Measurements from ENCODE around the gene CCDC43. TPM values are rescaled to one million over a fixed set of nuclear protein-coding genes. Genes with fewer than 3 reads are reported as not detected.
"Not testable (repeated sequence)": the region's sequence is repeated elsewhere in the genome, so short reads cannot be mapped to it uniquely, and the experiment has no call there.

Gene CCDC43
- total RNA-seq, 1 donor from 2014 or later, result 46.5 TPM

GRCh38 chr17:44688200-44688599, 1.4 kb downstream of the CCDC43 start:
- Histone ChIP-seq H4K20me1 (ENCODE audit: low read depth) (peaks cover 3% of the 10 kb centered on the region), H3K9me3 (ENCODE audit: low read depth) (no peaks in the 10 kb centered on the region), H3F3A (ENCODE audit: low read depth) (peaks cover 18% of the 10 kb centered on the region), H3K4me3 (peak overlapping the region; percentile 95), H3K4me2 (peak overlapping the region; percentile 96), H3K27ac (no peak overlapping the region), H3K27me3 (no peaks in the 10 kb centered on the region), H2AFZ (replicated peaks) (no peak overlapping the region), H3K9ac (peak overlapping the region; percentile 96), H3K4me1 (peaks cover 6% of the 10 kb centered on the region), H3K79me2 (ENCODE audit: low read depth) (peaks cover 36% of the 10 kb centered on the region), H3K36me3 (no peaks in the 10 kb centered on the region)
- Mint-ChIP-seq H3K9me3 (no peaks in the 10 kb centered on the region), H3K4me3 (peak overlapping the region; percentile 98), H3K27me3 (ENCODE audit: insufficient read depth, low read depth) (no peaks in the 10 kb centered on the region), H3K36me3 (no peaks in the 10 kb centered on the region), H3K27ac (no peak overlapping the region), H3K4me1 (peaks cover 12% of the 10 kb centered on the region)
- TF ChIP-seq CTCF (IDR thresholded peaks at IDR 0.05) (no peak), EZH2phosphoT487 (IDR thresholded peaks at IDR 0.05) (no peak), EZH2 (IDR thresholded peaks at IDR 0.05) (no peak)
- no peak for DNase-seq (ENCODE audit: low spot score)

- Histone ChIP-seq H3K27ac (no peak overlapping the region), H3F3A (ENCODE audit: low read depth) (peaks cover 18% of the 10 kb centered on the region), H3K27me3 (no peaks in the 10 kb centered on the region), H3K79me2 (ENCODE audit: low read depth) (peaks cover 36% of the 10 kb centered on the region), H3K4me3 (no peak overlapping the region), H3K9ac (no peak overlapping the region), H3K4me2 (no peak overlapping the region), H3K4me1 (peaks cover 6% of the 10 kb centered on the region), H3K9me3 (ENCODE audit: low read depth) (no peaks in the 10 kb centered on the region), H2AFZ (replicated peaks) (no peak overlapping the region), H3K36me3 (no peaks in the 10 kb centered on the region), H4K20me1 (ENCODE audit: low read depth) (peaks cover 3% of the 10 kb centered on the region)
- DNase-seq (ENCODE audit: low spot score), result no peak
- no peaks in the 10 kb centered on the region for H3K27me3 Mint-ChIP-seq (ENCODE audit: insufficient read depth, low read depth)
- no peak overlapping the region for H3K4me3 Mint-ChIP-seq
- H3K4me1 Mint-ChIP-seq, result peaks cover 12% of the 10 kb centered on the region
- H3K9me3 Mint-ChIP-seq, result no peaks in the 10 kb centered on the region
- no peak for TF ChIP-seq EZH2phosphoT487 (IDR thresholded peaks at IDR 0.05)
- TF ChIP-seq EZH2 (IDR thresholded peaks at IDR 0.05), result no peak
- no peak for TF ChIP-seq CTCF (IDR thresholded peaks at IDR 0.05)
- no peak overlapping the region for H3K27ac Mint-ChIP-seq
- no peaks in the 10 kb centered on the region for H3K36me3 Mint-ChIP-seq
Observed at GRCh38 chr17:44687756-44688155, 1.8 kb downstream of the CCDC43 start.

- H3F3A ChIP-seq (ENCODE audit: low read depth); H3K9me3 Mint-ChIP-seq; DNase-seq (ENCODE audit: low spot score); H3K9me3 ChIP-seq (ENCODE audit: low read depth); H3K4me2 ChIP-seq; H3K27ac Mint-ChIP-seq; H3K4me3 ChIP-seq; H2AFZ ChIP-seq (replicated peaks); H3K36me3 Mint-ChIP-seq; H3K4me1 Mint-ChIP-seq; H4K20me1 ChIP-seq (ENCODE audit: low read depth); H3K27me3 ChIP-seq; H3K4me1 ChIP-seq; H3K36me3 ChIP-seq; H3K27ac ChIP-seq; H3K27me3 Mint-ChIP-seq (ENCODE audit: insufficient read depth, low read depth); H3K4me3 Mint-ChIP-seq: not testable (repeated sequence)
- Histone ChIP-seq H3K9ac (peak overlapping the region; percentile 5), H3K79me2 (ENCODE audit: low read depth) (peaks cover 24% of the 10 kb centered on the region)
Observed at GRCh38 chr17:44683303-44683702, 6.3 kb downstream of the CCDC43 start.

GRCh38 chr17:44677136-44677535, 12.4 kb downstream of the CCDC43 start:
- H3K27me3 ChIP-seq, result no peaks in the 10 kb centered on the region
- H3K4me1 ChIP-seq, result no peaks in the 10 kb centered on the region
- no peak for DNase-seq (ENCODE audit: low spot score)
- H3K4me3 ChIP-seq, result no peak overlapping the region
- H3K79me2 ChIP-seq (ENCODE audit: low read depth), result no peaks in the 10 kb centered on the region
- H3K36me3 Mint-ChIP-seq, result no peaks in the 10 kb centered on the region
- H3K9ac ChIP-seq, result no peak overlapping the region
- TF ChIP-seq EZH2 (IDR thresholded peaks at IDR 0.05), result no peak
- no peak for TF ChIP-seq EZH2phosphoT487 (IDR thresholded peaks at IDR 0.05)
- no peak for TF ChIP-seq CTCF (IDR thresholded peaks at IDR 0.05)
- no peak overlapping the region for H2AFZ ChIP-seq (replicated peaks)
- no peak overlapping the region for H3K27ac Mint-ChIP-seq
- peaks cover 48% of the 10 kb centered on the region for H3F3A ChIP-seq (ENCODE audit: low read depth)
- H3K27ac ChIP-seq, result no peak overlapping the region
- H3K4me2 ChIP-seq, result no peak overlapping the region
- H4K20me1 ChIP-seq (ENCODE audit: low read depth), result no peaks in the 10 kb centered on the region
- H3K4me1 Mint-ChIP-seq, result no peaks in the 10 kb centered on the region
- no peaks in the 10 kb centered on the region for H3K9me3 Mint-ChIP-seq
- H3K27me3 Mint-ChIP-seq (ENCODE audit: insufficient read depth, low read depth), result no peaks in the 10 kb centered on the region
- H3K36me3 ChIP-seq, result no peaks in the 10 kb centered on the region
- H3K4me3 Mint-ChIP-seq, result no peak overlapping the region
- no peaks in the 10 kb centered on the region for H3K9me3 ChIP-seq (ENCODE audit: low read depth)
